H1 (cell line): ENCODE measurements around the gene TECPR2. TPM values are rescaled to one million over a fixed set of nuclear protein-coding genes. Genes with fewer than 3 reads are reported as not detected.
A peak's percentile ranks its signal among the peaks of the same experiment; 100 is the strongest.

Experiments
- ASH2L ChIP-seq: fragments of 200-600, 300-600 bp; sonication (generic); IDR thresholded peaks from one replicate; pipeline ENCODE4 v1.7.1; 2017; ENCODE audit warnings: low read length
- BCL11A ChIP-seq, 2 experiments: IDR thresholded peaks; one replicate each; pipeline ENCODE4 v1.6.1; 2011; ENCODE audit warnings: low read depth in 2 of 2, low read length in 2 of 2, mild to moderate bottlenecking in 2 of 2
- CBX8 ChIP-seq: fragments of 300-800, 300-1000 bp; sonication (generic); IDR thresholded peaks from 2 replicates; pipeline ENCODE4 v1.7.1; 2016; ENCODE audit warnings: low read depth, low read length, borderline replicate concordance
- CEBPB ChIP-seq: IDR thresholded peaks from 2 replicates; pipeline ENCODE4 v1.6.1; 2012; ENCODE audit warnings: low read depth, low read length
- EZH2 ChIP-seq: fragments of 200-600 bp; sonication (generic); IDR thresholded peaks from 2 replicates; pipeline ENCODE4 v1.7.1; 2012; ENCODE audit warnings: low read depth, mild to moderate bottlenecking, moderate library complexity, low read length, inconsistent platforms; ENCODE audit not compliant: severe bottlenecking
- FOSL1 ChIP-seq: IDR thresholded peaks from 2 replicates; pipeline ENCODE4 v1.6.1; 2011; ENCODE audit warnings: mild to moderate bottlenecking, low read depth, low read length, moderate library complexity; ENCODE audit not compliant: insufficient read depth
- KDM5A ChIP-seq: fragments of 200-600 bp; IDR thresholded peaks from 2 replicates; pipeline ENCODE4 v1.7.1; 2012; ENCODE audit warnings: mild to moderate bottlenecking, low read length, inconsistent platforms, mixed read lengths
- NRF1 ChIP-seq: IDR thresholded peaks from 2 replicates; pipeline ENCODE4 v1.6.1; 2011; ENCODE audit warnings: mild to moderate bottlenecking, low read depth, low read length, improper control_type of control experiment
- PHF8 ChIP-seq: fragments of 200-600 bp; sonication (generic); conservative IDR thresholded peaks from 2 replicates; pipeline ENCODE4 v1.7.1; 2012; ENCODE audit warnings: low read depth, mild to moderate bottlenecking, inconsistent platforms, low read length, moderate library complexity
- RXRA ChIP-seq: IDR thresholded peaks from 2 replicates; pipeline ENCODE4 v1.6.1; 2011; ENCODE audit warnings: low read depth, mild to moderate bottlenecking, low read length, moderate library complexity; ENCODE audit not compliant: insufficient read depth
- SAP30 ChIP-seq: fragments of 300-600 bp; sonication (generic); IDR thresholded peaks from 2 replicates; pipeline ENCODE4 v1.7.1; 2012; ENCODE audit warnings: low read length, moderate library complexity, mild to moderate bottlenecking, inconsistent platforms; ENCODE audit not compliant: insufficient read depth, insufficient replicate concordance
- SIRT6 ChIP-seq: IDR thresholded peaks from one replicate; pipeline ENCODE4 v1.7.1; 2012; ENCODE audit warnings: low read length, inconsistent platforms
- polyA plus RNA-seq, 7 experiments: library from polyadenylated mRNA; depleted of rRNA in 3 of 7; stranded (reverse) in 5 of 7; unstranded in 2 of 7; fragments of >200 nt in 5 of 7; fragments of 200-250 nt in 2 of 7; gene quantifications; 1 replicate in 5 of 7; 2 replicates in 1 of 7; 4 replicates in 1 of 7; pipeline versions ENCODE4 v1.2.1 to v1.2.3, GENCODE V29; 2011 to 2013; ENCODE audit warnings: missing spikeins in 2 of 7, mixed read lengths in 2 of 7
- total RNA-seq: library from RNA; stranded (reverse); fragmentation: NEBNext Ultra II Directional; extraction: Animal tissue kit (Norgen Biotek cat#: 25700); gene quantifications from 2 replicates; pipeline ENCODE4 v1.2.1, GENCODE V29; 2021

Gene TECPR2
- total and polyA plus RNA-seq, 2 of the 8 experiments (the other 6 are each of a cell fraction or from before 2014, with no cell fraction given), result 6.8 to 19.4 TPM

DNA sequence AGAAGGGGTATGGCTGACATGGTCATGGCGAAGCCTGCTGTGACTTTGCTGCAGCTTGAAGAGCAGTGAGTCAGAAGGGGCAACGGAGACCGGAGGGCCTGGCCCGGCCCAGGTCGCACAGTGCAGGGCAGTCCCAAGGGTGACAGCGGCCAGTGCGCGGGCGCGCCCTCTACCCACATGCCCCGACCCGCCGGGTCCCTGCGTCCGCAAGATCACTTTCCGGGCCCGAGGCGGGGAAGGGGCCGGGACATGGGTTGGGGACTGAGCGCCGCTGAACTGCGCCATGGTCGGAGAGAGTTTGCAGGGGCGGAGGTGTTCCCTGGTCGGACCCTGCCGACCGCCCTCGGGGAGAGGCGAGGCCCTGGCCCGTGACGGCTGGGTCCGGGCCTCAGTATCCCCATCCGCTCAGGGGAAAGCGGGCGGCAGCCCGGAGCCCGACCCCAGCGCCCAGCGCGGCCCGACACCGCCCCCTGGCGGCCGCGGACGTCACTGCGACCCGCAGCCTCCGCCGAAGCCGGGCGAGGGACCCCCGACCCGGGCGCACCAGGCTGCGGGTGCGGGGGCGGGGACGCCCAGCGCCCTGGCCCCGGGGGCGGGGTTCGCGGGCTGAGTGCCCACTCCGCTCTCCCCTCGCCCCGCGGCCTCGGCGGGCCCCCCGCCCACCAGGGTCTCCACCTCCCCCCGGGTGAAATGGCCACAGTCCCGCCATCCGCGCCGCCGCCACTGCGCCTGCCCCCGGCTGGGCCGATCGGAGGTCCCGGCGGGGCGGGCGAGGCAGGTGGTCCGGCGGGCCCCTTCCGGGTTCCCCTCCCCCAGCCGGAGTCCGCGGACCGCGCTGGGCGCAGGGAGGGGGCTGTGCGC is 154.0 kb downstream of the TECPR2 start (continued):
- no peak for TF ChIP-seq CBX8
- TF ChIP-seq ASH2L, result peak; percentile 55
- no peak for TF ChIP-seq SAP30
- peak; percentile 78 for TF ChIP-seq FOSL1
- no peak for TF ChIP-seq SIRT6
- no peak for TF ChIP-seq BCL11A (IDR thresholded peaks at IDR 0.05; ENCODE audit: low read depth in 2 of 2, low read length in 2 of 2)
- peak; percentile 58; the same call in 1 of the 2 replicates for TF ChIP-seq PHF8
- TF ChIP-seq RXRA, result no peak
- TF ChIP-seq EZH2, result no peak
- no peak for TF ChIP-seq CEBPB
- TF ChIP-seq NRF1, result peak; percentile 10; the same call in 1 of the 2 replicates
- no peak for TF ChIP-seq KDM5A
